22Rv1 (cell line): ENCODE data around the gene RAP2A.

ENCODE experiments used
- H3K27ac ChIP-seq: fragments of 450-650 bp; 2 replicates; pipeline ENCODE4 v1.5.1; 2017
- ZFX ChIP-seq: fragments of 450-650 bp; IDR thresholded peaks from 2 replicates; pipeline ENCODE4 v1.6.1; 2017; ENCODE audit warnings: antibody characterized with exemption, borderline replicate concordance
- TF ChIP-seq, protein P1 (sequence below): fragments of 450-650 bp; IDR thresholded peaks from 2 replicates; pipeline ENCODE4 v1.5.1; 2017; ENCODE audit warnings: mild to moderate bottlenecking

Gene RAP2A

GRCh38 chr13:97448503-97449251 is 14.7 kb downstream of the RAP2A start:
- no peak for TF ChIP-seq ZFX
- TF ChIP-seq, protein P1, sequence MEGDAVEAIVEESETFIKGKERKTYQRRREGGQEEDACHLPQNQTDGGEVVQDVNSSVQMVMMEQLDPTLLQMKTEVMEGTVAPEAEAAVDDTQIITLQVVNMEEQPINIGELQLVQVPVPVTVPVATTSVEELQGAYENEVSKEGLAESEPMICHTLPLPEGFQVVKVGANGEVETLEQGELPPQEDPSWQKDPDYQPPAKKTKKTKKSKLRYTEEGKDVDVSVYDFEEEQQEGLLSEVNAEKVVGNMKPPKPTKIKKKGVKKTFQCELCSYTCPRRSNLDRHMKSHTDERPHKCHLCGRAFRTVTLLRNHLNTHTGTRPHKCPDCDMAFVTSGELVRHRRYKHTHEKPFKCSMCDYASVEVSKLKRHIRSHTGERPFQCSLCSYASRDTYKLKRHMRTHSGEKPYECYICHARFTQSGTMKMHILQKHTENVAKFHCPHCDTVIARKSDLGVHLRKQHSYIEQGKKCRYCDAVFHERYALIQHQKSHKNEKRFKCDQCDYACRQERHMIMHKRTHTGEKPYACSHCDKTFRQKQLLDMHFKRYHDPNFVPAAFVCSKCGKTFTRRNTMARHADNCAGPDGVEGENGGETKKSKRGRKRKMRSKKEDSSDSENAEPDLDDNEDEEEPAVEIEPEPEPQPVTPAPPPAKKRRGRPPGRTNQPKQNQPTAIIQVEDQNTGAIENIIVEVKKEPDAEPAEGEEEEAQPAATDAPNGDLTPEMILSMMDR = no peak
- H3K27ac ChIP-seq = no peak overlapping the region

DNA sequence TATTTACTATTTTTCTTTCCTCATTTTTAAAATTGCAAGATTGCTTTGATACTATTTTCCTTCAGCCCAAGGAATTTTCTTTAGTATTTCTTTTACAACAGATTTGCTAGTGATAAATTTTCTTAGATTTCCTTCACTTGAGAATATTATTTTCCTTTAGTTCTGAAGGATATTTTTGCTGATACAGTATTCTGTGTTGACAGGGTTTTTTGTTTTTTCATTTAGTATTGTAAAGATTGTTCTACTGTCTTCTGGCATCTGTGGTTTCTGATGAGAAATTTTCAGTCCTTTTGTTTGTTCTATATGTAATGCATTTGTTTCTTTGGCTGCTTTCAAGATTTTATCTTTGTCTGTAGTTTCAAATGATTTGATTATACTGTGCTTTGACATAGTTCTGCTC is 20.7 kb downstream of the RAP2A start:
- TF ChIP-seq, protein P1 = no peak
- no peak for TF ChIP-seq ZFX
- no peak overlapping the region for H3K27ac ChIP-seq

DNA sequence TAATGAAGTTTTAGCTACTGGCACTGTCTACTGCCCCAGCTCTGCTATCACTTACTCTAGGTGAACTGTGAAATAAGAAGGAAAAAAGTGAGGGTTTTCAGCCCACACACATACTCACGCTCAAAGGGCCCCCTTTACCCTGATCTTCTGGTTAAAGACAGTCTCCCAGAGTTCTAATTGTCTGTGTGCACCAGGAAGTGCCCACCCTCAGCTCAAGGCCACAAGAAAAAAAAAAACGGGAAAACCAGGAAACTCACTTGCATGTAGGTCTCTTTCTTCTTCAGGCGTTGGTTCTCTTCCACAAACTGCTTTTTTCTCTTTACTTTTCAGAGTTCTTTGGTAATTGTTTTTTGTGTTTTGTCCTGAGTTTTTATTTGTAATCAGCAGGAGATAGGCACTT is 22.1 kb downstream of the RAP2A start:
- H3K27ac ChIP-seq = no peak overlapping the region
- TF ChIP-seq ZFX = no peak
- TF ChIP-seq, protein P1 = no peak

DNA sequence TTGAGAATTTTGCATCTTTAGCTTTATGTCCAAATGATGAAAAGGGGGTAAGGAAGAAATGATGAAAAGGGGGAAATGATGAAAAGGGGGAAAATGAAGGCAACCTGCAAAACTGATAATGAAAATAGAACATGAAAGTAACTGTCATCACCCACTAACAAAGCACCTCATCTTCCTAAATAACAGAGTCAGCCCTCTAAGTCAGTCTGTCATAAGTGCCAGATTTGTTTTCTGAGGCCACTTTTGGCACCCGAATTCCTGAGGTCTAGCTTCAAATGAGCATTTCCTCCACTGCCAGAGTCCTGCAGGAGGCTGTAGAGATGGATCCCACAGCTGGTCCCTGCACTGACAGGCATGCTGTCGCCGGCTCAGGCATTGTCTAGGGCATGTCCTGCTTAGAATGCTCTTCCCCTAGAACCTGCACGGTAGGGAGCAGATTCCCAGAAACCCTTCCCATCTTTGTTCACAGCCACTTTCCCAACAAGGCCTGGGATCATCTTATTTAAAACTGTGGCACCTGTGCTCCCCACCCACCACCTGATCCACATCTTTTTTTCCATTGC is 25.3 kb downstream of the RAP2A start:
- H3K27ac ChIP-seq = no peak overlapping the region
- TF ChIP-seq, protein P1 = no peak
- TF ChIP-seq ZFX = no peak

- TF ChIP-seq, protein P1 = no peak
- TF ChIP-seq ZFX = no peak
- no peak overlapping the region for H3K27ac ChIP-seq
Observed at GRCh38 chr13:97460004-97460775, 26.2 kb downstream of the RAP2A start.

- no peak for TF ChIP-seq ZFX
- TF ChIP-seq, protein P1 = no peak
- H3K27ac ChIP-seq = no peak overlapping the region
Observed at GRCh38 chr13:97460853-97461252, 26.9 kb downstream of the RAP2A start.

DNA sequence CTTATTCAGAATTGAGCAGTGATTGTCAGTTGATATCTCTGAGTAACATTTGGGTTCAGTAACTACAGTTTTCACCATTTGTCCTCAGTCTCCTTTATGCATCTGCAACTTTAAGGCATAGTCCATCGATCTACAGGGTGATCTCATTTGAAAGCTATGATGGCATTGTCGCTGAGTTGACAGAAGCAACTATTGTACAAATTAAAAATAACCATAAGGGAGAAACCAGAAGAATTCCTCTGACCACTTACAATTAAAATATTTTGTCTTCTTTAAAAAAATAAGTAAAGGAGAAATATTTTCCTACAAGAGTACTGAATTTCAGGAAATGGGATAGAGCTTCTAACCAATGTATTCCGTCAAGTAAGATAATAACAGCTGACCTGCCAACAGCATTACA is 30.6 kb downstream of the RAP2A start:
- TF ChIP-seq, protein P1 = no peak
- TF ChIP-seq ZFX = no peak
- H3K27ac ChIP-seq = no peak overlapping the region
